HG03159 (cell line): ENCODE results near the gene ZFYVE26.

Experiments
- ATAC-seq: cut with Tn5 transposase; IDR thresholded peaks from one replicate; pipeline ENCODE4 v1.9.1; 2021; ENCODE audit warnings: mild to moderate bottlenecking, moderate library complexity; ENCODE audit not compliant: unreplicated experiment

ZFYVE26 gene

GRCh38 chr14:67817750-67818438, 1.5 kb upstream of the ZFYVE26 start:
- no peak for ATAC-seq

GRCh38 chr14:67815573-67816225, 691 bp downstream of the ZFYVE26 start:
- no peak for ATAC-seq

GRCh38 chr14:67814821-67815220, 1.6 kb downstream of the ZFYVE26 start:
- no peak for ATAC-seq

- ATAC-seq = no peak
These were observed 10.1 kb downstream of the ZFYVE26 start for GRCh38 chr14:67806246-67806645.

GRCh38 chr14:67800743-67801142, 15.6 kb downstream of the ZFYVE26 start:
- ATAC-seq = no peak

GRCh38 chr14:67798731-67799130, 17.7 kb downstream of the ZFYVE26 start:
- ATAC-seq = no peak

GRCh38 chr14:67787673-67788072, 28.7 kb downstream of the ZFYVE26 start:
- ATAC-seq = no peak

GRCh38 chr14:67785270-67786109, 30.9 kb downstream of the ZFYVE26 start:
- no peak for ATAC-seq

GRCh38 chr14:67784244-67784823, 32.1 kb downstream of the ZFYVE26 start:
- ATAC-seq = no peak

- ATAC-seq = no peak
These were observed 34.3 kb downstream of the ZFYVE26 start for GRCh38 chr14:67782090-67782489.

GRCh38 chr14:67778792-67779191, 37.6 kb downstream of the ZFYVE26 start:
- ATAC-seq = no peak

- no peak for ATAC-seq
These were observed 39.6 kb downstream of the ZFYVE26 start for GRCh38 chr14:67776653-67777322.

- no peak for ATAC-seq
These were observed 42.5 kb downstream of the ZFYVE26 start for GRCh38 chr14:67773844-67774377.

GRCh38 chr14:67768219-67768618, 48.2 kb downstream of the ZFYVE26 start:
- ATAC-seq = no peak

- no peak for ATAC-seq
These were observed 50.2 kb downstream of the ZFYVE26 start for GRCh38 chr14:67766035-67766680.

GRCh38 chr14:67765192-67765834, 51.1 kb downstream of the ZFYVE26 start:
- ATAC-seq = no peak

- no peak for ATAC-seq
These were observed 51.9 kb downstream of the ZFYVE26 start for GRCh38 chr14:67764496-67764895.

GRCh38 chr14:67763158-67763822, 53.1 kb downstream of the ZFYVE26 start:
- ATAC-seq = no peak

- no peak for ATAC-seq
These were observed 54.3 kb downstream of the ZFYVE26 start for GRCh38 chr14:67762051-67762450.
